Neural progenitor cell (in vitro differentiated cells): ENCODE results near the gene DPF3. TPM values are rescaled to one million over a fixed set of nuclear protein-coding genes. Genes with fewer than 3 reads are reported as not detected.

Source experiments
- DNase-seq: peaks from one replicate; pipeline ENCODE4 v3.0.0-alpha.2; 2016; ENCODE audit warnings: low spot score
- H2AFZ ChIP-seq: fragments of 200-600 bp; sonication (generic); replicated peaks from 2 replicates; pipeline ENCODE4 v1.6.1; 2016; ENCODE audit warnings: antibody characterized with exemption
- H3F3A ChIP-seq: fragments of 200-600 bp; sonication (generic); 2 replicates; pipeline ENCODE4 v1.6.1; 2016; ENCODE audit warnings: antibody characterized with exemption, low read depth
- H3K27ac ChIP-seq: fragments of 200-600 bp; sonication (generic); 2 replicates; pipeline ENCODE4 v1.5.1; 2016; ENCODE audit warnings: mild to moderate bottlenecking
- H3K27me3 ChIP-seq: fragments of 200-600 bp; sonication (generic); 2 replicates; pipeline ENCODE4 v1.6.1; 2016; ENCODE audit warnings: mild to moderate bottlenecking, moderate library complexity
- H3K36me3 ChIP-seq: fragments of 200-600 bp; sonication (generic); 2 replicates; pipeline ENCODE4 v1.5.1; 2016
- H3K4me1 ChIP-seq: fragments of 200-600 bp; sonication (generic); 2 replicates; pipeline ENCODE4 v1.6.1; 2016; ENCODE audit warnings: mixed run types
- H3K4me2 ChIP-seq: fragments of 200-600 bp; sonication (generic); 2 replicates; pipeline ENCODE4 v1.6.1; 2016
- H3K4me3 ChIP-seq: fragments of 200-600 bp; sonication (generic); 2 replicates; pipeline ENCODE4 v1.5.1; 2016
- H3K79me2 ChIP-seq: fragments of 200-600 bp; sonication (generic); 2 replicates; pipeline ENCODE4 v1.6.1; 2016; ENCODE audit warnings: low read depth
- H3K9ac ChIP-seq: fragments of 200-600 bp; sonication (generic); 2 replicates; pipeline ENCODE4 v1.6.1; 2016
- H3K9me3 ChIP-seq: fragments of 200-600 bp; sonication (generic); 2 replicates; pipeline ENCODE4 v1.5.1; 2016; ENCODE audit warnings: low read depth
- H4K20me1 ChIP-seq: fragments of 200-600 bp; sonication (generic); 2 replicates; pipeline ENCODE4 v1.6.1; 2016; ENCODE audit warnings: low read depth
- H3K27ac Mint-ChIP-seq: 3 replicates; pipeline ENCODE4 v1.8.0; 2021; ENCODE audit warnings: mixed read lengths
- H3K27me3 Mint-ChIP-seq: 2 replicates; pipeline ENCODE4 v1.8.0; 2022; ENCODE audit warnings: low read depth, mild to moderate bottlenecking, inconsistent platforms, moderate library complexity, mixed read lengths; ENCODE audit not compliant: insufficient read depth
- H3K36me3 Mint-ChIP-seq: 3 replicates; pipeline ENCODE4 v1.8.0; 2021; ENCODE audit warnings: mixed read lengths
- H3K4me1 Mint-ChIP-seq: 3 replicates; pipeline ENCODE4 v1.8.0; 2021; ENCODE audit warnings: mixed read lengths
- H3K4me3 Mint-ChIP-seq: 3 replicates; pipeline ENCODE4 v1.8.0; 2021; ENCODE audit warnings: mild to moderate bottlenecking, moderate library complexity, mixed read lengths
- H3K9me3 Mint-ChIP-seq: 3 replicates; pipeline ENCODE4 v1.8.0; 2020; ENCODE audit warnings: mixed read lengths
- EZH2 ChIP-seq: fragments of 200-600 bp; sonication (generic); IDR thresholded peaks from 2 replicates; pipeline ENCODE4 v1.6.1; 2017; ENCODE audit warnings: antibody characterized with exemption, mild to moderate bottlenecking, moderate library complexity
- EZH2phosphoT487 ChIP-seq: fragments of 200-600 bp; sonication (generic); IDR thresholded peaks from 2 replicates; pipeline ENCODE4 v1.6.1; 2017; ENCODE audit warnings: antibody characterized with exemption
- total RNA-seq: library from RNA; depleted of rRNA; stranded (reverse); fragments of >200 nt; gene quantifications from 2 replicates; pipeline ENCODE4 v1.2.3, GENCODE V29; 2015; ENCODE audit warnings: low replicate concordance
- TF ChIP-seq, protein P1 (sequence below): fragments of 200-600 bp; sonication (generic); IDR thresholded peaks from 2 replicates; pipeline ENCODE4 v1.5.1; 2017; ENCODE audit warnings: antibody characterized with exemption, mild to moderate bottlenecking

Gene DPF3
- total RNA-seq, 1 donor from 2014 or later: not detected

DNA sequence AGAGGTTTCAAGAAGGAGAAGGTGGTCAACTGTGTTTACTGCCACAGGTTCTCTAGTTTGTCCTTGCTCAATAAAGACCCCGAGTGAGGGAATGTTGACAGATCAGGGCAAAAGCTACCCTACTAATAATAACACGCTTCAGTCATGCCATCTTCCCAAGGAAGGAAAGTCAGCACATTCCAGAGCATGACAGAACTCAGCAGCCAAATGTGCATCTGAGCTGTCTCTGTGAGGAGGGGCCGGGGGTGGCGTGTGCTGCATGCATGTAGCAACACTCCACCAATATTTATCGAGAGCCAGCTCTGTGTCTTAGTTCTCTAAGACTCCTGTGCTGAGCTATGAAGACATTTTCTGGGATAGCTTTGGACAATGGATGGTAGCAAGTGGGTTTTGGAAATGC, 260.4 kb downstream of the DPF3 start:
- Histone ChIP-seq H3K4me3 (no peak overlapping the region), H3K27ac (no peak overlapping the region), H3K9ac (no peak overlapping the region), H3K79me2 (no peaks in the 10 kb centered on the region), H3K9me3 (no peaks in the 10 kb centered on the region), H3K27me3 (no peaks in the 10 kb centered on the region), H2AFZ (no peak overlapping the region), H4K20me1 (no peaks in the 10 kb centered on the region), H3K36me3 (no peaks in the 10 kb centered on the region), H3K4me2 (no peak overlapping the region), H3K4me1 (no peaks in the 10 kb centered on the region), H3F3A (no peaks in the 10 kb centered on the region)
- H3K27me3 Mint-ChIP-seq: no peaks in the 10 kb centered on the region
- H3K4me3 Mint-ChIP-seq: no peak overlapping the region
- H3K27ac Mint-ChIP-seq: no peak overlapping the region
- TF ChIP-seq EZH2: no peak
- no peaks in the 10 kb centered on the region for H3K9me3 Mint-ChIP-seq
- H3K4me1 Mint-ChIP-seq: no peaks in the 10 kb centered on the region
- H3K36me3 Mint-ChIP-seq: no peaks in the 10 kb centered on the region
- DNase-seq: no peak

DNA sequence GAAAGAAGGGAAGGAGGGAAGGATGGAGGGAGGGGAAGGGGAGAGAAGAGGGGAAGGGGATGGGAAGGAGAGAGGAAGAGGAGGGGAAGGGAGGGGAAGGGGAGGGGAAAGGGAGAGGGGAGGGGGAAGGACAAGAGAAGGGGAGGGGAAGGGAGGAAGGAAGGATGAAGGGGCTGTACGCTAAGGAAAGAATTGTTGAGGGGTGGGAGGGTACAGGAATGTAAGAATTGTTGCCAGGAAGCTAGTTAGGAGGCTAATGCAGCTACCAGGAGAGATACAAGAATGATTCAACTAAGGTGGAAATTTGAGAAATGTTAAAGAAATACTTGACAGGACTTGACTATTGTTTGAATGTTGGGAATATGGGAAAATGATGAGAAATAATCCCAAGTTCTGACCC, 261.2 kb downstream of the DPF3 start:
- H3K36me3 ChIP-seq: no peaks in the 10 kb centered on the region
- no peaks in the 10 kb centered on the region for H3K9me3 ChIP-seq
- Mint-ChIP-seq H3K4me3 (no peak overlapping the region), H3K4me1 (no peaks in the 10 kb centered on the region), H3K9me3 (no peaks in the 10 kb centered on the region), H3K27me3 (no peaks in the 10 kb centered on the region), H3K27ac (no peak overlapping the region), H3K36me3 (no peaks in the 10 kb centered on the region)
- H3K79me2 ChIP-seq: no peaks in the 10 kb centered on the region
- no peak for TF ChIP-seq EZH2
- TF ChIP-seq, protein P1, sequence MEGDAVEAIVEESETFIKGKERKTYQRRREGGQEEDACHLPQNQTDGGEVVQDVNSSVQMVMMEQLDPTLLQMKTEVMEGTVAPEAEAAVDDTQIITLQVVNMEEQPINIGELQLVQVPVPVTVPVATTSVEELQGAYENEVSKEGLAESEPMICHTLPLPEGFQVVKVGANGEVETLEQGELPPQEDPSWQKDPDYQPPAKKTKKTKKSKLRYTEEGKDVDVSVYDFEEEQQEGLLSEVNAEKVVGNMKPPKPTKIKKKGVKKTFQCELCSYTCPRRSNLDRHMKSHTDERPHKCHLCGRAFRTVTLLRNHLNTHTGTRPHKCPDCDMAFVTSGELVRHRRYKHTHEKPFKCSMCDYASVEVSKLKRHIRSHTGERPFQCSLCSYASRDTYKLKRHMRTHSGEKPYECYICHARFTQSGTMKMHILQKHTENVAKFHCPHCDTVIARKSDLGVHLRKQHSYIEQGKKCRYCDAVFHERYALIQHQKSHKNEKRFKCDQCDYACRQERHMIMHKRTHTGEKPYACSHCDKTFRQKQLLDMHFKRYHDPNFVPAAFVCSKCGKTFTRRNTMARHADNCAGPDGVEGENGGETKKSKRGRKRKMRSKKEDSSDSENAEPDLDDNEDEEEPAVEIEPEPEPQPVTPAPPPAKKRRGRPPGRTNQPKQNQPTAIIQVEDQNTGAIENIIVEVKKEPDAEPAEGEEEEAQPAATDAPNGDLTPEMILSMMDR: no peak
- TF ChIP-seq EZH2phosphoT487: no peak
- H3F3A ChIP-seq: no peaks in the 10 kb centered on the region
- H3K4me1 ChIP-seq: no peaks in the 10 kb centered on the region
- no peak overlapping the region for H3K4me3 ChIP-seq
- H3K9ac ChIP-seq: no peak overlapping the region
- no peaks in the 10 kb centered on the region for H3K27me3 ChIP-seq
- no peak overlapping the region for H3K27ac ChIP-seq
- no peak for DNase-seq
- H3K4me2 ChIP-seq: no peak overlapping the region
- H2AFZ ChIP-seq: no peak overlapping the region
- no peaks in the 10 kb centered on the region for H4K20me1 ChIP-seq

DNA sequence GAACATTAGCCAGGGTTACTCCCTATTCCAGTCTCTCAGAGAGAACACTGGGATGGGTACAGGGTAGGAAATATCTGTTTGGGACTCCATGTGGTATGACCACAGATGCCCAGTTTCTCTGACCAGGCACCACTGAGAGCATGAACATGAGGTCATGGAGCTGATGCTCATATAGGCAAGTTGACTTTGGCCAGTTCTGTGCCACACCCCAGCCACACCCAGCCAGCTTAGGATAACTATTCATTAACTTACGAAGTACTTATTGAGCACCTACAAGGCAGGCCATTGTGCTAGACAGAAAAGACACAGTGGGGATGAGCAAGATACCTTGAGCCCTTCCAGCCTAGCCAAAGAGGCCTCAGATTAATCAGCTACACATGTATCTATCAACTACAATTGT, 262.5 kb downstream of the DPF3 start:
- no peak overlapping the region for H3K27ac ChIP-seq
- H3K27me3 Mint-ChIP-seq: peaks cover 9% of the 10 kb centered on the region
- no peaks in the 10 kb centered on the region for H3F3A ChIP-seq
- H3K36me3 Mint-ChIP-seq: no peaks in the 10 kb centered on the region
- H3K4me1 ChIP-seq: no peaks in the 10 kb centered on the region
- H2AFZ ChIP-seq: no peak overlapping the region
- no peaks in the 10 kb centered on the region for H4K20me1 ChIP-seq
- H3K4me3 ChIP-seq: no peak overlapping the region
- no peak overlapping the region for H3K27ac Mint-ChIP-seq
- H3K36me3 ChIP-seq: peaks cover 3% of the 10 kb centered on the region
- no peaks in the 10 kb centered on the region for H3K79me2 ChIP-seq
- H3K27me3 ChIP-seq: no peaks in the 10 kb centered on the region
- no peaks in the 10 kb centered on the region for H3K9me3 ChIP-seq
- TF ChIP-seq, protein P1: no peak
- TF ChIP-seq EZH2phosphoT487 (no peak), EZH2 (no peak)
- H3K4me2 ChIP-seq: no peak overlapping the region
- no peaks in the 10 kb centered on the region for H3K4me1 Mint-ChIP-seq
- H3K9ac ChIP-seq: no peak overlapping the region
- no peak overlapping the region for H3K4me3 Mint-ChIP-seq
- DNase-seq: no peak
- H3K9me3 Mint-ChIP-seq: peaks cover 4% of the 10 kb centered on the region

DNA sequence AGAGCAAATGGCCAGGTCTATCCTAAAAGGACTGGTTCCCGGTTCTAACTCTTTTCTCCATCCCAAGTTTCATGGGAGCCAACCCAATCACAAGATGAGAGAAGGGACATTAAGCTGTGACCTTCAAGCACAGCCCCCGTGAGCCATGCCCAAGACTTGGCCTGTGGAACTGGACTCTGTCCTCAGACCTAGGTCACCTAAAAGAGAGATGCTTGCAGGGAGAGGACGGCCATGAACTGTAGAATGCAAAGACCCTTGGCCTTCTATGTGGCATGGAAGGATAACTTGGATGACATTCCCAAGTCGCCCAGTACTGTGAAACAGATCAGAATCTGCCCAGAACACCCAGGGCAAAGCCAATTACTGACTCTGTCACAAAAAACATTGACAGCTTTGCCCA, 263.5 kb downstream of the DPF3 start:
- H3K9me3 Mint-ChIP-seq: peaks cover 6% of the 10 kb centered on the region
- H3K27ac ChIP-seq: no peak overlapping the region
- no peaks in the 10 kb centered on the region for H3K4me1 Mint-ChIP-seq
- no peak overlapping the region for H3K4me2 ChIP-seq
- no peak overlapping the region for H3K4me3 Mint-ChIP-seq
- no peaks in the 10 kb centered on the region for H3K4me1 ChIP-seq
- DNase-seq: no peak
- H3K27me3 ChIP-seq: no peaks in the 10 kb centered on the region
- no peaks in the 10 kb centered on the region for H3K9me3 ChIP-seq
- no peaks in the 10 kb centered on the region for H3K79me2 ChIP-seq
- no peak overlapping the region for H3K27ac Mint-ChIP-seq
- H2AFZ ChIP-seq: no peak overlapping the region
- TF ChIP-seq, protein P1: no peak
- TF ChIP-seq EZH2 (no peak), EZH2phosphoT487 (no peak)
- H3K36me3 ChIP-seq: peaks cover 3% of the 10 kb centered on the region
- no peaks in the 10 kb centered on the region for H3F3A ChIP-seq
- H3K9ac ChIP-seq: no peak overlapping the region
- H3K36me3 Mint-ChIP-seq: no peaks in the 10 kb centered on the region
- H3K27me3 Mint-ChIP-seq: peaks cover 9% of the 10 kb centered on the region
- no peaks in the 10 kb centered on the region for H4K20me1 ChIP-seq
- H3K4me3 ChIP-seq: no peak overlapping the region
